Memory B cell (primary cell): ENCODE data around the gene UNC119.
"Not testable (repeated sequence)": the region's sequence is repeated elsewhere in the genome, so short reads cannot be mapped to it uniquely, and the experiment has no call there.

ENCODE experiments used
- ATAC-seq: fragments of 150-1000 bp; cut with Tn5 transposase; 2 replicates; pipeline ENCODE4 v1.10.0; 2021; ENCODE audit warnings: low read depth, mild to moderate bottlenecking, moderate library complexity
- DNase-seq, 2 donors: peaks; one replicate each; pipeline ENCODE4 v3.0.0; 2022; ENCODE audit warnings: low spot score in 2 of 2
- H3K27ac Mint-ChIP-seq: one replicate; pipeline ENCODE4 v1.8.0; 2022; ENCODE audit warnings: mild to moderate bottlenecking, moderate library complexity, mixed read lengths
- H3K27me3 Mint-ChIP-seq: one replicate; pipeline ENCODE4 v1.8.0; 2022; ENCODE audit warnings: mixed read lengths
- H3K36me3 Mint-ChIP-seq: one replicate; pipeline ENCODE4 v1.8.0; 2022; ENCODE audit warnings: mild to moderate bottlenecking, mixed read lengths
- H3K4me1 Mint-ChIP-seq: one replicate; pipeline ENCODE4 v1.8.0; 2022; ENCODE audit warnings: mixed read lengths
- H3K4me3 Mint-ChIP-seq: one replicate; pipeline ENCODE4 v1.8.0; 2022; ENCODE audit warnings: mild to moderate bottlenecking, moderate library complexity, mixed read lengths
- H3K9me3 Mint-ChIP-seq: one replicate; pipeline ENCODE4 v1.8.0; 2022; ENCODE audit warnings: mixed read lengths

The UNC119 gene

DNA sequence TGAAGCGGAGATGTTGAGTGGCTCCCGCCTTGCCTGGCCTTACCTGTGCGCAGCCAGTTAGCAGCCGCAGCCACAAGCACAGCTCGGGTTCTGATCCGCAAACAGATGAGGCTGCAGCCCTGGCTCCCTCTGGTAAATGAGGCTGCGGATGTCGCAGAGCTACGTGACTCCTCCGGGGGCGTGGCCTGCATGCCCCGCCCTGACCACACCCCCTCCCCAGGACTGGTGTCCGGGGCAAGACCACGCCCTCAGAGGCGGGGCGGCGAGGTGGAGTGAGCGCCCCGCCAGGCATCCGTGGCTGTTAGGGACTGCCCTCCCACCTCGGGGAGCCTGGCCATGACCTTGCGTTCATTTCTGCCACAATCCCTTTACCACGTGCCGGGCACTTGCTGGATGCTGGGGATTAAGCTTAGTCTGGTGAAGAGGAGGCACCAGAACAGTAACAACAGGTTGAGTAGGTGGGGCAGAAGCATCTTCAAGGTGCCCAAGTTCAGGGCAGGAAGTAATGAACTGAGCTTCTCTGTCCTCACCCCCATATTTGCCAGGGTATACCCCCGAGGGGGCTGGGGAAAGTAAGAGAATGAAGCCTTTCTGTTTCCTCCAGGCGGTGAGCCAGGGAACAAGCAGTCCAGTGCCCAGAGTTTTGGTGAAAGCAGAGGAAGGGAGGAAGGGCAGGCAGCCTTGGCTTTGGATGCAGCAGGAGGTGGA lies 24.5 kb upstream of the UNC119 start, which contains the start of gene ALDOC:
Gene ALDOC, minus strand, starts transcription at position 138 of the 708 bp plus-strand sequence. CDS start 1,363 bp downstream, outside the sequence.
- H3K4me3 Mint-ChIP-seq: peak within 1 kb of the TSS; percentile 80
- H3K4me1 Mint-ChIP-seq: peaks cover 12% of the 10 kb centered on the region
- peak within 1 kb of the TSS; percentile 73 for H3K27ac Mint-ChIP-seq
- no peaks in the 10 kb centered on the region for H3K9me3 Mint-ChIP-seq
- DNase-seq (peak; percentile 95 to 97), ATAC-seq (peak; percentile 99)
- H3K27me3 Mint-ChIP-seq: no peaks in the 10 kb centered on the region
- no peaks in the 10 kb centered on the region for H3K36me3 Mint-ChIP-seq

DNA sequence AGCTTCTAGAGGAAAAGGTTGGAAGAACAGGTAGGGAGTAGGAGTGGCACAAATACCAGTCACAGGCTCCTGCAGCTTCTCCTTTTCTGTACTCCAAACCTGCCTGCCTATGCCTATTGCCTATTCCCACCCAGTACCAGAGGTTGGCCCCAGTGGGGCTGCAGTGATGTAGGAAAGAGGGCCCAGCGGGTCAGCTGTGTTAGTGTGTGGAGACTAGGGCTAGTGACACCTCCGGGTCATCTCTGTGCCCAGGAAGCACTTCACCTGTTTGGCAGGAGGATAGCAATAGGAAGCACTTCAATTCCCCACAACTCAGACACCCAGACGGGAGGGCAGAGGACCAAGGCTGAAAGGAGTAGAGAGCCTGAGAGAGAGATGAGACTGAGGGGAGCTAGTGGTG lies 23.6 kb upstream of the UNC119 start:
- H3K27me3 Mint-ChIP-seq, H3K36me3 Mint-ChIP-seq, DNase-seq, ATAC-seq, H3K9me3 Mint-ChIP-seq: not testable (repeated sequence)
- H3K27ac Mint-ChIP-seq: peak overlapping the region; percentile 73
- peaks cover 12% of the 10 kb centered on the region for H3K4me1 Mint-ChIP-seq
- peak overlapping the region; percentile 80 for H3K4me3 Mint-ChIP-seq

GRCh38 chr17:28575126-28575795 lies 22.8 kb upstream of the UNC119 start:
- ATAC-seq: no peak
- Mint-ChIP-seq H3K9me3 (no peaks in the 10 kb centered on the region), H3K27ac (no peak overlapping the region), H3K36me3 (no peaks in the 10 kb centered on the region), H3K27me3 (no peaks in the 10 kb centered on the region), H3K4me3 (no peak overlapping the region), H3K4me1 (peaks cover 17% of the 10 kb centered on the region)
- no peak for DNase-seq

DNA sequence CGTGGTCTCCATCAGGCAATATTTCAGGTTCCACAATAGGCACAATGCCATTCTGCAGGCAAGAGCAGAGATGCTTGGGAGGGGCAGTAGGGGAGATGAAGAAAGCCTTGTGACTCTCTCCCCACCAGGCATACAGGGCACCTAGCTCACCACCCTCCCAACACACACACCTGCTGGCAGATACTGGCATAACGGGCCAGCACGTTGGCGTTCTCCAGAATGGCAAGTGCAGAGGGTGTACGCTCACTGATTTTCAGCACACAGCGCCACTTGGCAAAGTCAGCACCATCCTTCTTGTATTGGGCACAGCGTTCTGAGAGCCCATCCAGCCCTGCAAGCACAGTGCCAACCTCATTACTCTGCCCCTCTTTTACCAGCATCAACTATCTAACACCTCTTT lies 22.1 kb upstream of the UNC119 start:
- DNase-seq: no peak
- no peak for ATAC-seq
- H3K9me3 Mint-ChIP-seq: no peaks in the 10 kb centered on the region
- H3K36me3 Mint-ChIP-seq: no peaks in the 10 kb centered on the region
- no peaks in the 10 kb centered on the region for H3K27me3 Mint-ChIP-seq
- H3K27ac Mint-ChIP-seq: no peak overlapping the region
- H3K4me3 Mint-ChIP-seq: no peak overlapping the region
- H3K4me1 Mint-ChIP-seq: peaks cover 23% of the 10 kb centered on the region

GRCh38 chr17:28573966-28574480 lies 21.6 kb upstream of the UNC119 start:
- Mint-ChIP-seq H3K27ac (no peak overlapping the region), H3K36me3 (no peaks in the 10 kb centered on the region), H3K4me1 (peaks cover 25% of the 10 kb centered on the region), H3K4me3 (no peak overlapping the region), H3K27me3 (no peaks in the 10 kb centered on the region), H3K9me3 (no peaks in the 10 kb centered on the region)
- DNase-seq: no peak
- ATAC-seq: no peak

GRCh38 chr17:28573521-28573920 lies 21.1 kb upstream of the UNC119 start:
- Mint-ChIP-seq H3K27ac (no peak overlapping the region), H3K36me3 (peaks cover under 1% of the 10 kb centered on the region), H3K4me1 (peaks cover 26% of the 10 kb centered on the region), H3K9me3 (no peaks in the 10 kb centered on the region), H3K27me3 (no peaks in the 10 kb centered on the region), H3K4me3 (no peak overlapping the region)
- ATAC-seq: no peak
- no peak for DNase-seq

DNA sequence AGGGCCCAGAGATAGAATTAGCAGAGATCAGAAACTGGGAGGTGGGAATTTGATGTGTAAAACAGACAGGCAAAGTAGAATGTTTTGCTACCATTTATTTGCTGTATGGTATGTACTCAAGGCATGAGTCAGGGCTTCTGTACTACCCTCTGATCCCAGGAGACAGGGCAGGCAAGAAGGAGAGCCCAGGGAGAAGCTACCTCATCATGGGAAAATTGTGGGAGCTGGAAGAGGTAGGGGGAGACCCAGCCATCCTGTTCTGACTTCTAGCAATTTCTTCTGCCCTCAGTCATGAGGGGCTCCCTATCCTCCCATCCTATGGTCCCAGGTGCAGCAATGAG lies 20.6 kb upstream of the UNC119 start:
- no peak for DNase-seq
- H3K36me3 Mint-ChIP-seq: peaks cover 3% of the 10 kb centered on the region
- no peak overlapping the region for H3K4me3 Mint-ChIP-seq
- peaks cover 30% of the 10 kb centered on the region for H3K4me1 Mint-ChIP-seq
- no peak overlapping the region for H3K27ac Mint-ChIP-seq
- H3K9me3 Mint-ChIP-seq: no peaks in the 10 kb centered on the region
- H3K27me3 Mint-ChIP-seq: no peaks in the 10 kb centered on the region
- no peak for ATAC-seq

GRCh38 chr17:28572259-28573039 lies 20.0 kb upstream of the UNC119 start:
- Mint-ChIP-seq H3K27me3 (no peaks in the 10 kb centered on the region), H3K9me3 (no peaks in the 10 kb centered on the region), H3K36me3 (peaks cover 5% of the 10 kb centered on the region), H3K4me1 (peaks cover 36% of the 10 kb centered on the region), H3K27ac (no peak overlapping the region), H3K4me3 (peak overlapping the region; percentile 99)
- DNase-seq (no peak), ATAC-seq (no peak)

DNA sequence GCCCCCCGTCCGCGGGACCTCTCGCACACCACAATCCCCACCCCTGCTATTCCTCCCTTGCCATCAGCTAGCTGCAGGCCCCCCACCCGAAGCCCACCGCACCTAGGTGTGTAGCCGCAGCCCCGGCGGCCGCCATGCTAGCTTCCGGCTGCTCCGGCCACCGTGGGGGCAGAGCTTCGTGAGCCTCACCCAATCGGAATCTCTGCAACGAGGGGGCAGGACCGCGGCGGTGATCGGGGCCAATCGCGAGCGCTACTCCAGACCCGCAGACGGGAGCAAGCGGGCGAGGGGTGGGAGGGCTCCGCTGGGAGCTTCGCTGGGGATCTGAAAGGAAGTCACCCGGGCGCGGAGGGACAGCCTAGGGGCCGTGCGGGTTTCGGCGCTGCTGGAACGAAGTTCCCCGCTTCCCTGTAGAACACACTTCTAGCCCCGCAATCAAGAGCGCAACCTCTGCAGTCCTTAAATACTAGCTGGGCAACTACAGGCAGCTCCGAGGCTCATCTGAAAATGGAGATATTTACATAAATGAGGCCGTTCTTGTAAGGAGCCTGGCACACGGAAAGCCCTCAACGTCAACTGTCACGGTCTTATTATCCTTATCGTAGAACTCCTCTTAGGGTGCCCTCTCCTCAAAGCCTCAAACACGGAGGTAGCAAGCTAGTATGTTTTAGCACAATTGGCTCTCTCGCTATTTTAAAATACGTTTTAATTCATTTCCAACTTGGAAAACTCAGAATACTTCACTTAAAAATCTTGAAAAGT lies 19.1 kb upstream of the UNC119 start, which contains the start of gene PIGS:
Gene PIGS, minus strand, starts transcription at position 164 of the 762 bp plus-strand sequence. Its CDS starts 28 bp downstream, at position 136.
- ATAC-seq (peak; percentile 89), DNase-seq (peak; percentile 79 to 82)
- H3K4me3 Mint-ChIP-seq: peak within 1 kb of the TSS; percentile 99
- peaks cover 35% of the 10 kb centered on the region for H3K4me1 Mint-ChIP-seq
- H3K27ac Mint-ChIP-seq: peak within 1 kb of the TSS; percentile 91
- H3K27me3 Mint-ChIP-seq: no peaks in the 10 kb centered on the region
- H3K36me3 Mint-ChIP-seq: peaks cover 5% of the 10 kb centered on the region
- no peaks in the 10 kb centered on the region for H3K9me3 Mint-ChIP-seq

GRCh38 chr17:28570716-28571360 lies 18.4 kb upstream of the UNC119 start:
- Mint-ChIP-seq H3K9me3 (no peaks in the 10 kb centered on the region), H3K27ac (peak overlapping the region; percentile 91), H3K4me3 (peak overlapping the region; percentile 99), H3K36me3 (peaks cover 5% of the 10 kb centered on the region), H3K4me1 (peaks cover 30% of the 10 kb centered on the region), H3K27me3 (no peaks in the 10 kb centered on the region)
- ATAC-seq: peak; percentile 21
- no peak for DNase-seq

DNA sequence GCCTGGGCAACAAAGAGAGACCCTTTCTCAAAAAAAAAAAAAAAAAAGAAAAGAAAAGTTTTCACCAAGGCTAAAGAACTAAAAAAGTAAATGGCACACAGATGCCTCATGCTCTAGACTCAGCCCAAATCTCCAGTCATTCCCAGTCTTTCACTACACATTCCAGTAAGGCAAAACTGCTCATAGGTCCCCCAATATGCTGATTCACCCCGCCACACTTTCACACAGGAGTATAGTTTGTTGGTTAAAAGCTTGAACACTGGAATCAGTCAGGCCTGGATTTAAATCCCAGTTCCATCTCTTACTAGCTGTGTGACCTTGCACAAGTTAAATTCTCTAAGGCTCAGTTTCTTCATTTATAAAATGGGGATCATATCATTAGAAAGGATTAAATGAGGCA lies 17.0 kb upstream of the UNC119 start:
- H3K27me3 Mint-ChIP-seq: no peaks in the 10 kb centered on the region
- no peak overlapping the region for H3K27ac Mint-ChIP-seq
- no peak for DNase-seq
- peaks cover 28% of the 10 kb centered on the region for H3K4me1 Mint-ChIP-seq
- no peaks in the 10 kb centered on the region for H3K9me3 Mint-ChIP-seq
- no peak for ATAC-seq
- peak overlapping the region; percentile 24 for H3K4me3 Mint-ChIP-seq
- H3K36me3 Mint-ChIP-seq: peaks cover 5% of the 10 kb centered on the region

GRCh38 chr17:28567604-28568003 lies 15.2 kb upstream of the UNC119 start:
- Mint-ChIP-seq H3K36me3 (peaks cover 8% of the 10 kb centered on the region), H3K27me3 (no peaks in the 10 kb centered on the region), H3K9me3 (no peaks in the 10 kb centered on the region), H3K4me3 (peak overlapping the region; percentile 51), H3K27ac (peak overlapping the region; percentile 83), H3K4me1 (peaks cover 33% of the 10 kb centered on the region)
- ATAC-seq (peak; percentile 70), DNase-seq (no peak)

DNA sequence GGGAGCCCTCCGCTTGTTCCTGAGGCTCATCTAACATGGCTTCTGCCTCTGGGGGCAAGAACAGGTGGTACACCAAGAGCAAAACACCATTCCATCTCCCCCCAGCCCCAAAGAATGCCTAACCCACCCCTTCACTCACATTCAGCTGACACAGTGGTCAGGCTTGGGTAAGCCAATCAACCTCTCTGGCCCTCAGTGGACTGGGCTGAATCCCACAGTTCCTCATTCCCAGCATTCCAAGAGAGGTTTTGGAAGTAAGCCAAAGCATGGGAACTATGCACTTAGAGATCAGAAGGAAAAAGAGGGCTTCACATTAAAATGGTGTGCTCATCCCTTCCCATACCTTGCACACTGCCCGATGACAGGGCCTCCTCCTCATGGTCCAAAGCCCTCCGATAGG lies 11.1 kb upstream of the UNC119 start:
- Mint-ChIP-seq H3K27ac (no peak overlapping the region), H3K27me3 (no peaks in the 10 kb centered on the region), H3K4me1 (peaks cover 18% of the 10 kb centered on the region), H3K9me3 (no peaks in the 10 kb centered on the region), H3K36me3 (peaks cover 17% of the 10 kb centered on the region), H3K4me3 (no peak overlapping the region)
- no peak for ATAC-seq
- no peak for DNase-seq
